ENCODE results near the gene RALGPS1. TPM values are rescaled to one million over a fixed set of nuclear protein-coding genes. Genes with fewer than 3 reads are reported as not detected.

RALGPS1 gene
- total RNA-seq, 5 donors from 2014 or later (not counting 1 experiment from before 2014, with no cell fraction given) = 7.3 to 13.9 (median 9.4) TPM

GRCh38 chr9:127088724-127089615, 174.4 kb downstream of the RALGPS1 start:
- Histone ChIP-seq H3K27me3 (replicated peaks in 1 of 2; ENCODE audit: control insufficient read depth in 2 of 2, extremely low read depth in 1 of 2, insufficient read depth in 2 of 2, low read length in 1 of 2) (no peaks in the 10 kb centered on the region), H3K4me1 (ENCODE audit: control insufficient read depth in 1 of 2, extremely low read depth in 1 of 2, insufficient read depth in 2 of 2, low read length in 2 of 2) (peaks cover 8 to 11% of the 10 kb centered on the region in 2 experiments), H3K27ac (ENCODE audit: low read length) (no peak overlapping the region), H3K9me3 (no peaks in the 10 kb centered on the region), H3K4me3 (ENCODE audit: control insufficient read depth in 1 of 2, extremely low read depth in 1 of 2, low read length in 1 of 2) (no peak overlapping the region), H3K36me3 (ENCODE audit: control insufficient read depth in 2 of 2, extremely low read depth in 1 of 2, insufficient read depth in 1 of 2, low read length in 1 of 2) (no peaks in the 10 kb centered on the region)
- ChIA-PET POLR2A (no interaction called here), CTCF (no interaction called here)
- H3K4me3 Mint-ChIP-seq = no peak overlapping the region
- no peak overlapping the region for H3K27ac Mint-ChIP-seq
- 90% methylated on average over 20 of the region's 27 CpGs for WGBS (ENCODE audit: insufficient coverage)
- no peaks in the 10 kb centered on the region for H3K9me3 Mint-ChIP-seq
- DNase-seq = no peak
- H3K27me3 Mint-ChIP-seq = peaks cover 0 to 11% of the 10 kb centered on the region in 2 donors
- H3K36me3 Mint-ChIP-seq = peaks cover 15% of the 10 kb centered on the region
- peaks cover 14 to 17% (median 15%) of the 10 kb centered on the region in 3 donors for H3K4me1 Mint-ChIP-seq
- no peak for ATAC-seq (replicated peaks in 1 of 4)

DNA sequence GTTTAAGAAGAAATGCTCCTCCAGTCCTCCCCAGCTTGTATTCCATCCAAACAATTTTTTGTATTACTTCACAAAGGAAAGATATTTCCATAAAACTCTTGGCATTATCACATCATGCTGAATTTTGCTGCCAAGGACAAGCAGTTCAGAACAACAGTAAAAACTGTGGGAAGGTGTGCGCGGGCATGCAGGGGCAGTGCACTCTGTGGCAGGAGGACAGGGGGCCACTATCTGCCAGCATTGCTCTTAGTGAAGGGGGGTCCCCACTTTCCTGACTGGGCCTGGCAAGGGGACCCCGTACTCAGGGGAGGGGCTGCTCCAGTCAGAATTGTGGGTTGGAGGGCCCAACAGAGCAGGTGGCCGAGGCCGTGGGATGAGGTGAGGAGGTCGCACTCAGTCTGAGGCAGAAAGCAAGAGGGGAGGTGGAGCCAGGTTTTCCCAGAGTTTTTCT, 175.1 kb downstream of the RALGPS1 start:
- 93% methylated on average over 6 of the region's 6 CpGs for WGBS (ENCODE audit: insufficient coverage)
- no peak for ATAC-seq (replicated peaks in 1 of 4)
- no peak overlapping the region for H3K4me3 Mint-ChIP-seq
- Histone ChIP-seq H3K27ac (ENCODE audit: low read length) (no peak overlapping the region), H3K36me3 (ENCODE audit: control insufficient read depth in 2 of 2, extremely low read depth in 1 of 2, insufficient read depth in 1 of 2, low read length in 1 of 2) (no peaks in the 10 kb centered on the region), H3K4me1 (ENCODE audit: control insufficient read depth in 1 of 2, extremely low read depth in 1 of 2, insufficient read depth in 2 of 2, low read length in 2 of 2) (peaks cover 5 to 7% of the 10 kb centered on the region in 2 experiments), H3K27me3 (replicated peaks in 1 of 2; ENCODE audit: control insufficient read depth in 2 of 2, extremely low read depth in 1 of 2, insufficient read depth in 2 of 2, low read length in 1 of 2) (no peaks in the 10 kb centered on the region), H3K9me3 (no peaks in the 10 kb centered on the region), H3K4me3 (ENCODE audit: control insufficient read depth in 1 of 2, extremely low read depth in 1 of 2, low read length in 1 of 2) (no peak overlapping the region)
- H3K36me3 Mint-ChIP-seq = peaks cover 15% of the 10 kb centered on the region
- H3K27me3 Mint-ChIP-seq = peaks cover 0 to 11% of the 10 kb centered on the region in 2 donors
- DNase-seq = no peak
- H3K9me3 Mint-ChIP-seq = no peaks in the 10 kb centered on the region
- POLR2A ChIA-PET = no interaction called here
- CTCF ChIA-PET = no interaction called here
- H3K27ac Mint-ChIP-seq = no peak overlapping the region
- peaks cover 9 to 11% (median 10%) of the 10 kb centered on the region in 3 donors for H3K4me1 Mint-ChIP-seq

GRCh38 chr9:127090341-127090985, 175.9 kb downstream of the RALGPS1 start:
- no peak for DNase-seq
- Mint-ChIP-seq H3K36me3 (peaks cover 15% of the 10 kb centered on the region), H3K4me1 (peaks cover 2 to 6% (median 4%) of the 10 kb centered on the region in 3 donors), H3K27me3 (peaks cover 0 to 11% of the 10 kb centered on the region in 2 donors), H3K9me3 (no peaks in the 10 kb centered on the region), H3K4me3 (no peak overlapping the region), H3K27ac (no peak overlapping the region)
- ATAC-seq (replicated peaks in 1 of 4) = no peak
- Histone ChIP-seq H3K27me3 (replicated peaks in 1 of 2; ENCODE audit: control insufficient read depth in 2 of 2, extremely low read depth in 1 of 2, insufficient read depth in 2 of 2, low read length in 1 of 2) (no peaks in the 10 kb centered on the region), H3K4me1 (ENCODE audit: control insufficient read depth in 1 of 2, extremely low read depth in 1 of 2, insufficient read depth in 2 of 2, low read length in 2 of 2) (no peaks in the 10 kb centered on the region), H3K27ac (ENCODE audit: low read length) (no peak overlapping the region), H3K36me3 (ENCODE audit: control insufficient read depth in 2 of 2, extremely low read depth in 1 of 2, insufficient read depth in 1 of 2, low read length in 1 of 2) (no peaks in the 10 kb centered on the region), H3K4me3 (ENCODE audit: control insufficient read depth in 1 of 2, extremely low read depth in 1 of 2, low read length in 1 of 2) (no peak overlapping the region), H3K9me3 (no peaks in the 10 kb centered on the region)
- ChIA-PET POLR2A (no interaction called here), CTCF (no interaction called here)
- WGBS (ENCODE audit: insufficient coverage) = 78% methylated on average over 3 of the region's 6 CpGs

GRCh38 chr9:127091526-127091925, 176.9 kb downstream of the RALGPS1 start:
- Mint-ChIP-seq H3K27me3 (peaks cover 0 to 10% of the 10 kb centered on the region in 2 donors), H3K36me3 (peaks cover 15% of the 10 kb centered on the region), H3K4me1 (peaks cover 0 to 4% (median 0%) of the 10 kb centered on the region in 3 donors), H3K27ac (no peak overlapping the region), H3K4me3 (no peak overlapping the region), H3K9me3 (no peaks in the 10 kb centered on the region)
- H3K27me3 ChIP-seq (replicated peaks in 1 of 2; ENCODE audit: control insufficient read depth in 2 of 2, extremely low read depth in 1 of 2, insufficient read depth in 2 of 2, low read length in 1 of 2) = no peaks in the 10 kb centered on the region
- ATAC-seq (replicated peaks in 1 of 4) (no peak), DNase-seq (no peak)
- ChIA-PET POLR2A (no interaction called here), CTCF (no interaction called here)
- no peaks in the 10 kb centered on the region for H3K9me3 ChIP-seq
- 90% methylated on average over 12 of the region's 13 CpGs for WGBS (ENCODE audit: insufficient coverage)
- H3K4me1 ChIP-seq (ENCODE audit: control insufficient read depth in 1 of 2, extremely low read depth in 1 of 2, insufficient read depth in 2 of 2, low read length in 2 of 2) = no peaks in the 10 kb centered on the region
- H3K36me3 ChIP-seq (ENCODE audit: control insufficient read depth in 2 of 2, extremely low read depth in 1 of 2, insufficient read depth in 1 of 2, low read length in 1 of 2) = no peaks in the 10 kb centered on the region
- H3K27ac ChIP-seq (ENCODE audit: low read length) = no peak overlapping the region
- H3K4me3 ChIP-seq (ENCODE audit: control insufficient read depth in 1 of 2, extremely low read depth in 1 of 2, low read length in 1 of 2) = no peak overlapping the region

- H3K36me3 ChIP-seq (ENCODE audit: control insufficient read depth in 2 of 2, extremely low read depth in 1 of 2, insufficient read depth in 1 of 2, low read length in 1 of 2) = no peaks in the 10 kb centered on the region
- Mint-ChIP-seq H3K9me3 (no peaks in the 10 kb centered on the region), H3K4me3 (no peak overlapping the region), H3K36me3 (peaks cover 11% of the 10 kb centered on the region), H3K27me3 (peaks cover 0 to 4% of the 10 kb centered on the region in 2 donors), H3K27ac (no peak overlapping the region), H3K4me1 (no peaks in the 10 kb centered on the region)
- CTCF ChIA-PET = no interaction called here
- no CpG with 5 or more reads among the region's 11 CpGs for WGBS (ENCODE audit: insufficient coverage)
- no peak overlapping the region for H3K27ac ChIP-seq (ENCODE audit: low read length)
- DNase-seq = peak in 1 of 35 experiments; percentile 5
- no peaks in the 10 kb centered on the region for H3K9me3 ChIP-seq
- no peaks in the 10 kb centered on the region for H3K4me1 ChIP-seq (ENCODE audit: control insufficient read depth in 1 of 2, extremely low read depth in 1 of 2, insufficient read depth in 2 of 2, low read length in 2 of 2)
- no peak for ATAC-seq (replicated peaks in 1 of 4)
- no peaks in the 10 kb centered on the region for H3K27me3 ChIP-seq (replicated peaks in 1 of 2; ENCODE audit: control insufficient read depth in 2 of 2, extremely low read depth in 1 of 2, insufficient read depth in 2 of 2, low read length in 1 of 2)
- POLR2A ChIA-PET = no interaction called here
- H3K4me3 ChIP-seq (ENCODE audit: control insufficient read depth in 1 of 2, extremely low read depth in 1 of 2, low read length in 1 of 2) = no peak overlapping the region
Measured at GRCh38 chr9:127092041-127092608, 177.5 kb downstream of the RALGPS1 start.

DNA sequence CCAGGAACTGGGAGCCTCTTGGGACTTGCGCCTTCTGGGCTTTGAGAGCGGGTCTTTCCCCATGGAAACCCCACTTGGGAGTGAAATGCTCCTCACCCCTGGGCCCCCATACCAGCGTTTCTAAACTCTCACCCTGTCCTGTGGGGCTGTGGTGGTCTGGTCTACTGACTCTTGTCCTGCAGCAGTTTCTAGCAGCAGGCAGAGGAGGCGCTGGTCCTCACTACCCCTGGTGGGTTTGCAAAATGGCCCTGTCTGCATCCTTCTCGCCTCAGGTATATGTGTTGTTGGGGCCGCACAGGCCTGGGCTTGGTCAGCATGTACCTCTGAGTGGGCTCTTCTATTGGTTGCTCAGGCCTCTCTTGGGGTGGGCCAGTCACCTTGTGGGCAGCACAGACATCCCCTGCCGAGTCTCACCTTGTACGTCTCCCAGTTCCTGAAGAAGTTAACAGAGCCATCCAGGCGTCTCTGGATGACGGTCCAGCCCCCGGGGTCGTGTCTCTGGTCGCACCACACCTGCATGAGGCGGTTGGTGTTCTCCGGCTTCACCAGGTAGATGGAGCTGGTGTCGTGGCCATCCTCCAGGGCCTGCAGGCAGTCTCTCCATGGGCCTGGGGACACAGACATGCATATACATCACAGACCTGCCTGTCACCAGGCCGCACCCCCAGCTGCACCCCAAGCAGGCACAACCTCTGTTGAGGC, 178.9 kb downstream of the RALGPS1 start:
- CTCF ChIA-PET = no interaction called here
- H3K36me3 ChIP-seq (ENCODE audit: control insufficient read depth in 2 of 2, extremely low read depth in 1 of 2, insufficient read depth in 1 of 2, low read length in 1 of 2) = no peaks in the 10 kb centered on the region
- peaks cover 2% of the 10 kb centered on the region for H3K36me3 Mint-ChIP-seq

More for the DNA sequence above, 178.9 kb downstream of the RALGPS1 start:
- ATAC-seq (replicated peaks in 1 of 4) (no peak), DNase-seq (no peak)
- H3K27me3 ChIP-seq (replicated peaks in 1 of 2; ENCODE audit: control insufficient read depth in 2 of 2, extremely low read depth in 1 of 2, insufficient read depth in 2 of 2, low read length in 1 of 2) = no peaks in the 10 kb centered on the region
- H3K27me3 Mint-ChIP-seq = peaks cover 0 to 4% of the 10 kb centered on the region in 2 donors
- H3K9me3 ChIP-seq = no peaks in the 10 kb centered on the region
- H3K27ac ChIP-seq (ENCODE audit: low read length) = no peak overlapping the region
- POLR2A ChIA-PET = no interaction called here
- H3K4me1 Mint-ChIP-seq = no peaks in the 10 kb centered on the region
- no peaks in the 10 kb centered on the region for H3K9me3 Mint-ChIP-seq
- H3K4me3 Mint-ChIP-seq = no peak overlapping the region
- WGBS (ENCODE audit: insufficient coverage) = 91% methylated on average over 13 of the region's 17 CpGs
- no peaks in the 10 kb centered on the region for H3K4me1 ChIP-seq (ENCODE audit: control insufficient read depth in 1 of 2, extremely low read depth in 1 of 2, insufficient read depth in 2 of 2, low read length in 2 of 2)
- H3K27ac Mint-ChIP-seq = no peak overlapping the region
- H3K4me3 ChIP-seq (ENCODE audit: control insufficient read depth in 1 of 2, extremely low read depth in 1 of 2, low read length in 1 of 2) = no peak overlapping the region
